T-helper 17 cell (primary cell): ENCODE results near the gene IVD. TPM values are rescaled to one million over a fixed set of nuclear protein-coding genes. Genes with fewer than 3 reads are reported as not detected.
A peak's percentile ranks its signal among the peaks of the same experiment; 100 is the strongest.

Source experiments
- ATAC-seq: fragments of 150-1000 bp; cut with Tn5 transposase; 2 replicates; pipeline ENCODE4 v1.10.0; 2021; ENCODE audit warnings: mild to moderate bottlenecking, moderate library complexity
- DNase-seq, 3 donors: peaks; one replicate each; pipeline versions ENCODE4 v3.0.0 to v3.0.0-alpha.2; 2020 to 2021
- H3K9me3 ChIP-seq: one replicate; pipeline ENCODE4 v1.7.0; 2013; ENCODE audit warnings: low read length, mild to moderate bottlenecking; ENCODE audit not compliant: control insufficient read depth, poor library complexity, severe bottlenecking
- H3K27ac Mint-ChIP-seq: one replicate; pipeline ENCODE4 v1.8.0; 2022; ENCODE audit warnings: mild to moderate bottlenecking, moderate library complexity, mixed read lengths
- H3K27me3 Mint-ChIP-seq: one replicate; pipeline ENCODE4 v1.8.0; 2022; ENCODE audit warnings: mixed read lengths
- H3K36me3 Mint-ChIP-seq: one replicate; pipeline ENCODE4 v1.8.0; 2022; ENCODE audit warnings: low read depth, mixed read lengths
- H3K4me1 Mint-ChIP-seq: one replicate; pipeline ENCODE4 v1.8.0; 2022; ENCODE audit warnings: mild to moderate bottlenecking, mixed read lengths
- H3K4me3 Mint-ChIP-seq: one replicate; pipeline ENCODE4 v1.8.0; 2022; ENCODE audit warnings: mild to moderate bottlenecking, moderate library complexity, mixed read lengths
- total RNA-seq, 4 donors: library from RNA in 2 of 4; stranded (reverse) in 2 of 4; gene quantifications; one replicate each; pipeline ENCODE4 v1.2.3 and lab custom pipeline; 2022 to 2026

The IVD gene
- total RNA-seq, 2 donors from 2014 or later: 30.1 to 37.0 TPM

- Mint-ChIP-seq H3K4me1 (peaks cover 51% of the 10 kb centered on the region), H3K27ac (peak within 1 kb of the TSS; percentile 92), H3K27me3 (peaks cover 18% of the 10 kb centered on the region), H3K36me3 (peaks cover 4% of the 10 kb centered on the region), H3K4me3 (peak within 1 kb of the TSS; percentile 98)
- peak; percentile 89 to 93 (median 90) for DNase-seq
- H3K9me3 ChIP-seq: no peaks in the 10 kb centered on the region
- ATAC-seq: peak; percentile 91
These were observed 35.4 kb downstream of the IVD start, which contains the start of gene BAHD1 for GRCh38 chr15:40440743-40441564. TSS of gene BAHD1 (plus strand) at chr15:40440953. CDS start at chr15:40458465, 17,512 bp downstream.

- ATAC-seq: no peak
- H3K27ac Mint-ChIP-seq: peak overlapping the region; percentile 39
- no peaks in the 10 kb centered on the region for H3K9me3 ChIP-seq
- H3K36me3 Mint-ChIP-seq: peaks cover 4% of the 10 kb centered on the region
- H3K4me3 Mint-ChIP-seq: peak overlapping the region; percentile 92
- H3K4me1 Mint-ChIP-seq: peaks cover 49% of the 10 kb centered on the region
- DNase-seq: no peak
- peaks cover 18% of the 10 kb centered on the region for H3K27me3 Mint-ChIP-seq
These were observed 36.3 kb downstream of the IVD start for GRCh38 chr15:40441565-40442531.

GRCh38 chr15:40443255-40443654 is 37.7 kb downstream of the IVD start:
- ATAC-seq: no peak
- H3K36me3 Mint-ChIP-seq: peaks cover 4% of the 10 kb centered on the region
- H3K27me3 Mint-ChIP-seq: peaks cover 7% of the 10 kb centered on the region
- DNase-seq: no peak
- peak overlapping the region; percentile 39 for H3K27ac Mint-ChIP-seq
- H3K9me3 ChIP-seq: no peaks in the 10 kb centered on the region
- peak overlapping the region; percentile 92 for H3K4me3 Mint-ChIP-seq
- peaks cover 43% of the 10 kb centered on the region for H3K4me1 Mint-ChIP-seq

DNA sequence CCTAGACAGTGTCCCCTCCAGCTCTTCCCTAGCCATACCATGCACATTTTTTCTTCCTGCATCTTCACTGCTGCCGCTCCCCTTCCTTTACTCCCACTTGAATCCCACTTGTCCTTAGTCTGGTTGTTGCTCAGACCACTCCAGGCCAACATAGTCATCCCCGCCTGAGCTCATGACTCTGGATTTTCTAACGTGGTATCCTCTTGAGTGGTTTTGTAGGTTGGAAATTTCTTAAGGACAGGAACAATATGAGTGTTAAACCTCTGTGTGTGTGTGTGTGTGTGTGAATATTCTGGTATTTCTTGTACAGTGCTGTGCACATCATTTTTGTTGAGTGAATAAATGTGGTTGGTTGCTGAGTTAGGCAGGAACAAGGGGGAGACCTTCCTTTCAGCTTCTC is 38.3 kb downstream of the IVD start:
- H3K27ac Mint-ChIP-seq: peak overlapping the region; percentile 39
- H3K4me1 Mint-ChIP-seq: peaks cover 39% of the 10 kb centered on the region

GRCh38 chr15:40444736-40445135 is 39.1 kb downstream of the IVD start:
- H3K4me1 Mint-ChIP-seq: peaks cover 44% of the 10 kb centered on the region
- no peak for ATAC-seq
- H3K4me3 Mint-ChIP-seq: no peak overlapping the region
- no peaks in the 10 kb centered on the region for H3K9me3 ChIP-seq
- H3K27me3 Mint-ChIP-seq: no peaks in the 10 kb centered on the region
- no peak for DNase-seq
- H3K27ac Mint-ChIP-seq: peak overlapping the region; percentile 54
- H3K36me3 Mint-ChIP-seq: peaks cover 4% of the 10 kb centered on the region

More for the DNA sequence above, 38.3 kb downstream of the IVD start:
- Mint-ChIP-seq H3K36me3 (peaks cover 4% of the 10 kb centered on the region), H3K27me3 (peaks cover under 1% of the 10 kb centered on the region), H3K4me3 (peak overlapping the region; percentile 92)
- ATAC-seq (no peak), DNase-seq (no peak)
- H3K9me3 ChIP-seq: no peaks in the 10 kb centered on the region

DNA sequence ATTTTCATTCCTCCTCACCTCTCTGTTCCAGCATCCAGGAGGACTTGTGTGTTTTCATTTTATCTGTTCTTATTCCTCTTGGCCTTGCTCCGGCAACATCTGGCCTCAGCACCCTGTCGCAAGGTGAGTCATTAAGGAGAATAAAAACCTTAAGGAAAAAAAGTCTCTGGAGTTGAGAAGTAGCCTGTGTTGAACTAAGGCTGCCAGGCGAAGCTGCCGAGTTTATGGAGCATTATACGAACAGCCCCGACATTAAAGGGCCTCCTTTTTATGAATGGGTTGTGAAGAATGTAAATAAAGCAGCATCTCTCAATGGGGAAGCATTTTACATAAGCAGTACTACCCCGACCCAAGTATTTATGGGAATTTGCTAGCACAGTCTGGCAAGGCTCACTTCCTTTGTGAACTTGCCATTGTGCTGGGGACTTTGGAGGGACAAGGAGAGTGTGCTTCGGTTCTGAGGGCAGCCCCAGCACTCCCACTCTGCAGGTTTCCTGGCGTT is 39.9 kb downstream of the IVD start:
- ATAC-seq (no peak), DNase-seq (no peak)
- H3K36me3 Mint-ChIP-seq: peaks cover 4% of the 10 kb centered on the region
- peaks cover 43% of the 10 kb centered on the region for H3K4me1 Mint-ChIP-seq
- H3K27me3 Mint-ChIP-seq: no peaks in the 10 kb centered on the region
- H3K4me3 Mint-ChIP-seq: peak overlapping the region; percentile 19
- H3K9me3 ChIP-seq: no peaks in the 10 kb centered on the region
- H3K27ac Mint-ChIP-seq: peak overlapping the region; percentile 54

GRCh38 chr15:40446144-40446543 is 40.5 kb downstream of the IVD start:
- Mint-ChIP-seq H3K36me3 (peaks cover 4% of the 10 kb centered on the region), H3K4me3 (no peak overlapping the region), H3K27me3 (no peaks in the 10 kb centered on the region), H3K27ac (peak overlapping the region; percentile 54), H3K4me1 (peaks cover 45% of the 10 kb centered on the region)
- H3K9me3 ChIP-seq: no peaks in the 10 kb centered on the region
- ATAC-seq: no peak
- DNase-seq: no peak

DNA sequence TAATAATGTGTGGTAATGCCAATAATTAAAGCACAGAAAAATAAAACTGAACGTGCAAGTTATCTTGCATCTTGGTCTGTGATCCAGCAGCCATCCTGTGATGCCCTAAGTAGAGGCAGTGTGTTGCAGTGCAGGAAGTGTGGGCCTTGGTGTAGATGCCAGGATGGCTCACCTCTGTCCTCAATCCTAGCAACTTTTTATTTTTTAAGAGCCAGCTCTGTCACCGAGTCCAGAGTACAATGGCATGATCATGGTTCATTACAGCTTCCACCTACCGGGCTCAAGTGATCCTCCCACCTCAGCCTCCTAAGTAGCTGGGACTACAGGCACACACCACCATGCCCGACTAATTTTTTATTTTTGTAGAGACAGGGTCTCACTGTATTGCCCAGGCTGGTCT is 42.8 kb downstream of the IVD start:
- no peak overlapping the region for H3K27ac Mint-ChIP-seq
- no peak for ATAC-seq

DNA sequence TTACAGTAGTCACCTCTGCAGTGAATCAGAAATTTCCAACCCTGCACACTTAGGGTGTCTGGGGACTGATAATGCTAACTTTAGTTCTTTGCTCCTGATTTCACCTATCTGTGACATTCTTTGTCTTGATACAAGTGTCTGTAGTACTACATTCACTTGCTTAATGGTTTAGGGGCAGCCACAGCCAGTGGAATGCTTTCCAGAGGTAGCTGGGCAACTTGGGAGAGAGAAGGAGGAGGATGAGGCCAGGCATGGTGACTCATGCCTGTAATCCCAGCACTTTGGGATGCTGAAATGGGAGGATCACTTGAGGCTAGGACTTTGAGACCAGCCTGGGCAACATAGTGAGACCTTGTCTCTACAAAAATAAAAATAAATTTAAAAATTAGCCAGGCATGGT is 43.7 kb downstream of the IVD start:
- H3K27me3 Mint-ChIP-seq: no peaks in the 10 kb centered on the region
- H3K9me3 ChIP-seq: no peaks in the 10 kb centered on the region
- no peak for DNase-seq
- peaks cover 57% of the 10 kb centered on the region for H3K4me1 Mint-ChIP-seq
- no peaks in the 10 kb centered on the region for H3K36me3 Mint-ChIP-seq
- H3K4me3 Mint-ChIP-seq: no peak overlapping the region
- no peak for ATAC-seq
- peak overlapping the region; percentile 81 for H3K27ac Mint-ChIP-seq

More for the DNA sequence above, 42.8 kb downstream of the IVD start:
- peaks cover 57% of the 10 kb centered on the region for H3K4me1 Mint-ChIP-seq
- H3K4me3 Mint-ChIP-seq: no peak overlapping the region
- H3K9me3 ChIP-seq: no peaks in the 10 kb centered on the region
- no peaks in the 10 kb centered on the region for H3K27me3 Mint-ChIP-seq
- H3K36me3 Mint-ChIP-seq: peaks cover 4% of the 10 kb centered on the region
- DNase-seq: no peak

- no peak for DNase-seq
- ATAC-seq: no peak
- Mint-ChIP-seq H3K27ac (peak overlapping the region; percentile 81), H3K4me3 (no peak overlapping the region), H3K4me1 (peaks cover 60% of the 10 kb centered on the region), H3K27me3 (no peaks in the 10 kb centered on the region), H3K36me3 (no peaks in the 10 kb centered on the region)
- no peaks in the 10 kb centered on the region for H3K9me3 ChIP-seq
These were observed 44.5 kb downstream of the IVD start for GRCh38 chr15:40450047-40450446.

DNA sequence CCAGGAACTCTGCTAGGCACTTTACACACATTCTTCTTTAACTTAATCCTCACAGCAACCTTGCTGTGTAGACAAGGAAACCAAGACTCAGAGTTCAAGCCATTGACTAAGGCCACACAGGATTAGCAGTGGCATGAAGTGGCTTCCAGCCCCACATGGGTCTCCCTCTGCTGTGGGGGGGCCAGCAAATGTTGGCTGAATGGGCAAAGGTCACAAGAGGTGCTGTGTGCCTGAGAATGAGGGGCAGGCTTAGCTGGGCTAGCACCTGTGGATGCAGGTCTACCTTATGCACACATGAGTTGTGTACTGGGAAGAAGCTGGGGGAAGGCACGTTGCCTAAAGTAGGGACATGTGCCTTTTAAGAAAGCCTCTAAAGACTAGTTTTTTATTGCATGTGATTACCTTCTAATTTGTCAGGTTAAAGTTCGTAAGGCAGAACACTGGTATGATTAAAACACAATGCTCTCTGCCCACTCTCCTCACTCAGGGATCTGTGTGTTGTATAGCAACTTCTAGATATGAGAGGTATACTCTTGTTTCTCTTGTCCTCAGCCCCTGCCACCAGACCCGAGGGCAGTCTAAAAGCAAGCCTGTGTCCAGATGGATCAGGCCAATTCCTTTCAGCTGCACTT is 46.0 kb downstream of the IVD start:
- Mint-ChIP-seq H3K4me1 (peaks cover 69% of the 10 kb centered on the region), H3K36me3 (no peaks in the 10 kb centered on the region), H3K4me3 (peak overlapping the region; percentile 84), H3K27ac (peak overlapping the region; percentile 92), H3K27me3 (no peaks in the 10 kb centered on the region)
- no peaks in the 10 kb centered on the region for H3K9me3 ChIP-seq
- ATAC-seq (no peak), DNase-seq (no peak)

GRCh38 chr15:40452296-40453090 is 46.9 kb downstream of the IVD start:
- Mint-ChIP-seq H3K36me3 (no peaks in the 10 kb centered on the region), H3K4me1 (peaks cover 69% of the 10 kb centered on the region), H3K4me3 (peak overlapping the region; percentile 84), H3K27me3 (no peaks in the 10 kb centered on the region), H3K27ac (peak overlapping the region; percentile 92)
- ATAC-seq (peak; percentile 57), DNase-seq (no peak)
- H3K9me3 ChIP-seq: no peaks in the 10 kb centered on the region
